Colonic mucosa (tissue), 4 donors: Measurements from ENCODE around the gene SYK. TPM values are rescaled to one million over a fixed set of nuclear protein-coding genes. Genes with fewer than 3 reads are reported as not detected.

ENCODE experiments used
- DNase-seq: peaks from one replicate; pipeline ENCODE4 v3.0.0-alpha.2; 2020
- H3K27ac ChIP-seq: fragments of 200-600 bp; one replicate; pipeline ENCODE4 v1.8.0; 2021
- H3K27me3 ChIP-seq: fragments of 200-600 bp; one replicate; pipeline ENCODE4 v1.8.0; 2021
- H3K36me3 ChIP-seq: fragments of 200-600 bp; one replicate; pipeline ENCODE4 v1.8.0; 2021
- H3K4me1 ChIP-seq: fragments of 200-600 bp; one replicate; pipeline ENCODE4 v1.8.0; 2021; ENCODE audit warnings: mild to moderate bottlenecking
- H3K4me3 ChIP-seq: fragments of 200-600 bp; one replicate; pipeline ENCODE4 v1.8.0; 2021
- H3K9ac ChIP-seq, 2 donors: one replicate each; pipeline ENCODE4 v1.7.0; 2013; ENCODE audit warnings: control low read depth in 2 of 2, low read depth in 2 of 2, low read length in 2 of 2
- H3K9me3 ChIP-seq: fragments of 200-600 bp; one replicate; pipeline ENCODE4 v1.8.0; 2021
- intact Hi-C: fragments of 100-400 bp; cut with DNase I; formaldehyde crosslinking; loops from one replicate; pipeline ENCODE4 v1.14.1; 2022
- total RNA-seq, 2 donors: library from RNA; stranded (reverse); fragmentation: NEBNext Ultra II Directional in 1 of 2; extraction: Animal tissue kit (Norgen Biotek cat#: 25700) in 1 of 2; gene quantifications; one replicate each; pipeline ENCODE4 v1.2.1, GENCODE V29; 2021
- TF ChIP-seq, protein P1 (sequence below): fragments of 200-600 bp; IDR thresholded peaks from one replicate; pipeline ENCODE4 v1.8.0; 2022; ENCODE audit warnings: antibody characterized with exemption, mild to moderate bottlenecking
- donor health status: healthy.
- donor health status: DM: no; HTN: no; CAD: no.
- donor health status: DM: no; HTN: no; CAD: no.

The SYK gene
- total RNA-seq, 2 donors from 2014 or later = 58.1 to 92.6 TPM

DNA sequence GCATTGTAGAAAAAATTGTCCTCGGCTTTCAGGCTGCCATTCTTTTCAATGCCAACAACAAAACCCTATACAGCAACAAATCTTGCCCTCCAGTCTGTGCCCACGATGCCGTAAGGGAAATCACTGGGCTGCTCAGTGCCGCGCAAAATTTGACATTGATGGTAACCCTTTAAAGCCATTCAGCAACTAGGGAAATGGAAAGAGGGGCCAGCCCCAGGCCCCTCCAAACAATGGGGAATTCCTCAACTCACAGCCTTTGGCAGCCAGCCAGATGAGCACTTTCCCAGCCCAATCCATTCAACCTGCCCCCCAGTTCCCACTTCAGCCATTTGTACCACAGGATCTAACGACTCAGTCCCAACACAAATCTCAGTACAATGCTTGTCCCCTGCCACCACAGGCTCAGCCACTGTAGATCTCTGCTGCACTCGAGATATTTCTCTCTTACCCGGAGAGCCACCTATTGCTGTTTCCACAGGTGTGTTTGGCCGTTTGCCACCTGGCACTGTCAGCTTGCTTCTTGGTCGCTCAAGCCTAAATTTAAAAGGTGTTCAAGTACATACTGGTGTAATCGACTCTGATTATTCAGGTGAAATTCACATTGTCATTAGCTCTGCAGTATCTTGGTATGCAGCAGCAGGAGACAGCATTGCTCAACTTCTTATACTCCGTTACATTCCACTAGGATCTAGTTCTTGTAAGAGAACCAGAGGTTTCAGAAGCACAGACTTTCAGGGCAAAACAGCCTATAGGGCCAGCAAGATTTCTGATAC is 103.3 kb downstream of the SYK start:
- no peak for DNase-seq
- intact Hi-C loops = no loop called here

DNA sequence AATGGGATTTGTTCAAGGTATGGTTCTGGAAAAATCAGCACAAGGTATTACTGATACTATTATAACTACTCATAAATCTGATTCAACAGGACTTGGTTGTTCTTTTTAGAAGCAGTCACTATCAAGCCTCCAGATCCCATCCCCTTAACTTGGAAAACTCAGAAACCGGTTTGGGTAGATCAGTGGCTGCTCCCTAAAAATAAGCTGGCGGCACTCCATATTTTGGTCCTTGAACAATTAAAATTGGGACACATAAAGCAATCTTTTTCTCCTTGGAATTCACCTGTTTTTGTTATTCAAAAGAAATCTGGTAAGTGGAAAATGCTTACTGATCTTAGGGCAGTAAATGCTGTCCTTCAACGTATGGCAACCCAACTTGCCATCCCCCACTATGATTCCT is 104.2 kb downstream of the SYK start:
- Histone ChIP-seq H3K27ac (no peak overlapping the region), H3K9me3 (no peaks in the 10 kb centered on the region), H3K27me3 (no peaks in the 10 kb centered on the region), H3K4me3 (no peak overlapping the region), H3K36me3 (no peaks in the 10 kb centered on the region), H3K4me1 (no peaks in the 10 kb centered on the region), H3K9ac (no peak overlapping the region)
- DNase-seq = no peak
- TF ChIP-seq, protein P1, sequence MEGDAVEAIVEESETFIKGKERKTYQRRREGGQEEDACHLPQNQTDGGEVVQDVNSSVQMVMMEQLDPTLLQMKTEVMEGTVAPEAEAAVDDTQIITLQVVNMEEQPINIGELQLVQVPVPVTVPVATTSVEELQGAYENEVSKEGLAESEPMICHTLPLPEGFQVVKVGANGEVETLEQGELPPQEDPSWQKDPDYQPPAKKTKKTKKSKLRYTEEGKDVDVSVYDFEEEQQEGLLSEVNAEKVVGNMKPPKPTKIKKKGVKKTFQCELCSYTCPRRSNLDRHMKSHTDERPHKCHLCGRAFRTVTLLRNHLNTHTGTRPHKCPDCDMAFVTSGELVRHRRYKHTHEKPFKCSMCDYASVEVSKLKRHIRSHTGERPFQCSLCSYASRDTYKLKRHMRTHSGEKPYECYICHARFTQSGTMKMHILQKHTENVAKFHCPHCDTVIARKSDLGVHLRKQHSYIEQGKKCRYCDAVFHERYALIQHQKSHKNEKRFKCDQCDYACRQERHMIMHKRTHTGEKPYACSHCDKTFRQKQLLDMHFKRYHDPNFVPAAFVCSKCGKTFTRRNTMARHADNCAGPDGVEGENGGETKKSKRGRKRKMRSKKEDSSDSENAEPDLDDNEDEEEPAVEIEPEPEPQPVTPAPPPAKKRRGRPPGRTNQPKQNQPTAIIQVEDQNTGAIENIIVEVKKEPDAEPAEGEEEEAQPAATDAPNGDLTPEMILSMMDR = no peak
- intact Hi-C loops = no loop called here

More for the DNA sequence above, 103.3 kb downstream of the SYK start:
- TF ChIP-seq, protein P1 = no peak
- H3K9ac ChIP-seq = no peak overlapping the region
- no peaks in the 10 kb centered on the region for H3K36me3 ChIP-seq
- no peak overlapping the region for H3K27ac ChIP-seq
- H3K27me3 ChIP-seq = no peaks in the 10 kb centered on the region
- H3K4me3 ChIP-seq = no peak overlapping the region
- H3K9me3 ChIP-seq = no peaks in the 10 kb centered on the region
- no peaks in the 10 kb centered on the region for H3K4me1 ChIP-seq

DNA sequence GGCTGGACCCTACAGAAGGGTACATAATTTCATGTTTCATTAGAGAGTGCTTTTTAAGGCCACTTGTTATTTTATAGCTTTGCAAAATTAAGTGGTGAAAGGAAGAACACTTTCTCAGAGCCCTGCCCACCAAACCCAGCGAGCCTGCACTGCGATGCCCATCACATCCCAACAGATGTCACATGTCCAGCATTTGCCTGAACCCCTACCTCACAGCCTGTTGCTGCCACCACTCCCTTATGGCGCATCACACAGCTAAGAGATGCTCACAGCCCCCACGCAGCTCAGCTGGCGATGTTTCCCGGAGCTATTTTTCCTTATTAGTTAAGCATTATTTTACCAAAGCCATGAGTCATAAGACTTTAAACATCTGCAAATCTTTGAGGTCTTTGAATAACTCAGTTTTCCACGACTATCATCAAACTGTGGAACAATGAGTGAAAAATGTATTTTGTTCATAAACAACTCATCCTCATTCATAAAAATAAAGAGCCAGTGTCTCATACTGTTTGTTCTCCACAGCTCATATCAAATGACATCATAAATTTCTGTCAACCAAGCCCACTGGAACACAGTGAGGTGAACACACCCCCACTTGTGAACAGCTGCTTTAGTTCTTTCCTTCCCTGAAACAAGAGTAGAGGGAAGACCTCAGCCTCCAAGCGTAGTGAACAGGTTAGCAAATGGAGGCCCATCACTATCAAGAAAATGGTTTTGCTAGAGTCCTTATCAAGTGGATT is 104.9 kb downstream of the SYK start:
- Histone ChIP-seq H3K36me3 (no peaks in the 10 kb centered on the region), H3K9ac (no peak overlapping the region), H3K4me3 (no peak overlapping the region), H3K4me1 (no peaks in the 10 kb centered on the region), H3K27ac (no peak overlapping the region), H3K9me3 (no peaks in the 10 kb centered on the region), H3K27me3 (no peaks in the 10 kb centered on the region)
- TF ChIP-seq, protein P1 = no peak
- intact Hi-C loops = no loop called here
- no peak for DNase-seq

DNA sequence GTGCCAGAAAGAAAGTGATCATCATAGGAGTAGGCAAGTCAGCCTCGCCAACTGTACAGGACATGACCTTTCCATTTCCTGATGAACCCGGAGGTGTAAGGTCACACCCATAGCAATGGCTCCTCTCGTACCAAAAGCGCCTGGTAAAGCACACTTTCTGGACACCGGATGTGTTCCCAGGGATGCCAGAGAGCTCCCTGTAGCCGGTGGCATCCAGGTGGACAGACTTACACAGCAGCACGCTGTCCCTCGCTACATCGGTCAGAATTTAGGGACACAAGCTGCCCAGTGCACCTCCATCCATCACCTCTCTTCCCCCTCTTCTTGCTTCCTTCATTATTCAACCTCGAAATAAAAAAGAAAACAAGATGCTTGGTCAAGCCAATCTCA is 105.4 kb downstream of the SYK start:
- intact Hi-C loops = no loop called here
- no peaks in the 10 kb centered on the region for H3K4me1 ChIP-seq
- no peaks in the 10 kb centered on the region for H3K9me3 ChIP-seq
- no peak overlapping the region for H3K9ac ChIP-seq
- no peak overlapping the region for H3K4me3 ChIP-seq
- no peaks in the 10 kb centered on the region for H3K27me3 ChIP-seq
- H3K36me3 ChIP-seq = no peaks in the 10 kb centered on the region
- H3K27ac ChIP-seq = no peak overlapping the region
- TF ChIP-seq, protein P1 = no peak
- DNase-seq = no peak

DNA sequence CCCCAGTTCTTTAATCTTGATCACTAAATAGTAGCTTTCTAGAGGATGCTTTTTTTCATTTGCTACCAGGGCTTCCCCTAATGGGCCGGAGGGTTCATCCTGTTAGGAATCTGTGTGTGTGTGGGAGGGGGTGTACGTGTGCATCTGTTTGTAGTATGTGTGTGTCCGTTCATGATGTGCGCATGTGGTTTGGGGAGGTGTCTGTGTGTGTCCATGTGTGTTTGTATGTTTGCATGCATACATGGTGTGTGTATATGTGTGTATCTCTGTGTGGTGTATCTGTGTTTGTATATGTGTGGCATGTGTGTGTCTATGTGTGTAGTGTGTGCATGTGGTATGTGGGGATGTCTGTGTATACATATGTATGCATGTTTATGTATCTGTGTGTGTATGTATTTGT is 106.2 kb downstream of the SYK start:
- Histone ChIP-seq H3K27ac (no peak overlapping the region), H3K9ac (no peak overlapping the region), H3K9me3 (no peaks in the 10 kb centered on the region), H3K4me3 (no peak overlapping the region), H3K27me3 (no peaks in the 10 kb centered on the region), H3K36me3 (no peaks in the 10 kb centered on the region), H3K4me1 (no peaks in the 10 kb centered on the region)
- intact Hi-C loops = no loop called here
- no peak for DNase-seq
- TF ChIP-seq, protein P1 = no peak
